K562 (cell line): ENCODE measurements around the gene PARD3B. TPM values are rescaled to one million over a fixed set of nuclear protein-coding genes. Genes with fewer than 3 reads are reported as not detected.

Experiments
- ATAC-seq: fragments of 200-7000 bp; cut with Tn5 transposase; 3 replicates; pipeline ENCODE4 v1.9.1; 2020; ENCODE audit warnings: moderate library complexity
- BruUV-seq: library from RNA; stranded (reverse); fragments of 400-500 nt; replicated peaks from 2 replicates; lab custom pipeline; 2021; lab: Mats Ljungman, UMichigan
- CTCF ChIA-PET: fragments of 300-600 bp; formaldehyde crosslinking; extraction: SDS; loops from one replicate; lab custom pipeline; 2021; ENCODE audit warnings: low intra/inter-chr PET ratio; lab: Yijun Ruan, JAX
- POLR2A ChIA-PET: fragments of 300-600, 350-650 bp; sonication (Branson Sonifier 250); formaldehyde crosslinking; extraction: SDS; loops from one replicate; lab custom pipeline; 2021; ENCODE audit warnings: antibody characterized with exemption, inconsistent platforms; lab: Yijun Ruan, JAX
- DNase-seq, 4 experiments: peaks; one replicate each; pipeline versions ENCODE4 v3.0.0 to v3.0.0-alpha.2; 2011 to 2018; ENCODE audit warnings: low spot score in 3 of 4, mixed read lengths in 3 of 4; ENCODE audit errors: extremely low read depth in 1 of 4
- FAIRE-seq: peaks from 2 replicates; lab custom pipeline; 2011; peaks lifted over from hg19 to GRCh38; lab: Jason Lieb, UNC
- H2AFZ ChIP-seq: 2 replicates; pipeline ENCODE4 v1.6.0; 2011; ENCODE audit warnings: low read depth, low read length, control low read depth, inconsistent platforms
- H3K27ac ChIP-seq: fragments of 200-600 bp; 3 replicates; pipeline ENCODE4 v1.8.0; 2011; ENCODE audit warnings: low read depth, mild to moderate bottlenecking, control low read depth, inconsistent platforms, low read length, moderate library complexity, mixed read lengths; ENCODE audit errors: extremely low read depth
- H3K27me3 ChIP-seq, 2 experiments: fragments of 300-600 bp in 1 of 2; 2 replicates in 1 of 2; 3 replicates in 1 of 2; pipeline versions ENCODE4 v1.6.0 to v1.8.0; 2011; ENCODE audit warnings: inconsistent platforms in 2 of 2, low read length in 2 of 2, mild to moderate bottlenecking in 1 of 2, mixed read lengths in 1 of 2, moderate library complexity in 1 of 2; ENCODE audit not compliant: control insufficient read depth in 2 of 2, insufficient read depth in 2 of 2
- H3K36me3 ChIP-seq: fragments of 300-600 bp; 3 replicates; pipeline ENCODE4 v1.8.0; 2011; ENCODE audit warnings: mild to moderate bottlenecking, low read length, inconsistent platforms; ENCODE audit not compliant: control insufficient read depth, insufficient read depth
- H3K4me1 ChIP-seq, 2 experiments: fragments of 200-600 bp in 1 of 2; replicated peaks in 1 of 2; 2 replicates in 1 of 2; 3 replicates in 1 of 2; pipeline versions ENCODE4 v1.5.1 to v1.8.0; 2011; ENCODE audit warnings: inconsistent platforms in 2 of 2, low read length in 2 of 2, mild to moderate bottlenecking in 1 of 2, mixed read lengths in 1 of 2, moderate library complexity in 1 of 2; ENCODE audit not compliant: control insufficient read depth in 2 of 2, insufficient read depth in 2 of 2
- H3K4me2 ChIP-seq: 2 replicates; pipeline ENCODE4 v1.6.1; 2011; ENCODE audit warnings: low read length, control low read depth, inconsistent platforms, mixed read lengths; ENCODE audit not compliant: insufficient read depth
- H3K4me3 ChIP-seq: fragments of 200-600 bp; sonication (generic), shearing (Covaris generic); 2 replicates; pipeline ENCODE4 v1.5.1; 2016; ENCODE audit warnings: control low read depth, inconsistent platforms
- H3K79me2 ChIP-seq: fragments of 200-600 bp; 3 replicates; pipeline ENCODE4 v1.8.0; 2011; ENCODE audit warnings: low read length, inconsistent platforms; ENCODE audit not compliant: control insufficient read depth, insufficient read depth
- H3K9ac ChIP-seq, 2 experiments: 2 replicates each; pipeline versions ENCODE4 v1.6.0 to v1.6.1; 2011; ENCODE audit warnings: low read depth in 2 of 2, low read length in 2 of 2, control low read depth in 1 of 2, inconsistent platforms in 1 of 2, mild to moderate bottlenecking in 1 of 2, mixed read lengths in 1 of 2; ENCODE audit not compliant: insufficient read depth in 1 of 2
- H3K9me1 ChIP-seq: one replicate; pipeline ENCODE4 v1.6.0; 2011; ENCODE audit warnings: inconsistent platforms, mild to moderate bottlenecking, low read length, moderate library complexity; ENCODE audit not compliant: control insufficient read depth, insufficient read depth
- H3K9me3 ChIP-seq: replicated peaks from 2 replicates; pipeline ENCODE4 v1.5.1; 2011; ENCODE audit warnings: low read depth, low read length, inconsistent platforms; ENCODE audit not compliant: control insufficient read depth, insufficient read depth
- H4K20me1 ChIP-seq: replicated peaks from 2 replicates; pipeline ENCODE4 v1.6.1; 2011; ENCODE audit warnings: low read length, inconsistent platforms, mixed read lengths; ENCODE audit not compliant: control insufficient read depth, insufficient read depth
- DDX20 ChIP-seq: fragments of 450-650 bp; IDR thresholded peaks from 2 replicates; pipeline ENCODE4 v1.6.1; 2016; ENCODE audit warnings: missing genetic modification characterization, low read depth, mild to moderate bottlenecking, missing compliant biosample characterization, moderate library complexity
- MAFG ChIP-seq: fragments of 450-650 bp; conservative IDR thresholded peaks from 2 replicates; pipeline ENCODE4 v1.6.1; 2016; ENCODE audit warnings: missing genetic modification characterization, missing compliant biosample characterization
- NFRKB ChIP-seq: fragments of 450-650 bp; IDR thresholded peaks from 2 replicates; pipeline ENCODE4 v1.6.1; 2016; ENCODE audit warnings: low read depth
- NR2C2 ChIP-seq, 2 experiments: fragments of 200-800 bp in 1 of 2; sonication (Bioruptor generic) in 1 of 2; sonication (generic) in 1 of 2; formaldehyde crosslinking in 1 of 2; IDR thresholded peaks; 2 replicates each; pipeline versions ENCODE4 v1.6.1 to v1.8.0; 2016 to 2022; ENCODE audit warnings: mild to moderate bottlenecking in 1 of 2, missing compliant biosample characterization in 1 of 2, missing genetic modification characterization in 1 of 2, missing genetic modification reagents in 1 of 2
- RBM17 ChIP-seq: fragments of 200-400 bp; formaldehyde crosslinking; IDR thresholded peaks from 2 replicates; pipeline ENCODE4 v1.6.1; 2017; ENCODE audit warnings: low read depth, mild to moderate bottlenecking, low read length, borderline replicate concordance
- SUPT5H ChIP-seq: fragments of 450-650 bp; IDR thresholded peaks from 2 replicates; pipeline ENCODE4 v1.6.1; 2016
- ZFPM2 ChIP-seq: fragments of 250-450 bp; sonication (Bioruptor Pico); IDR thresholded peaks from 2 replicates; pipeline ENCODE4 v1.5.1; 2022; ENCODE audit warnings: mild to moderate bottlenecking
- ZNF316 ChIP-seq: fragments of 450-650 bp; IDR thresholded peaks from 2 replicates; pipeline ENCODE4 v1.6.1; 2016
- ZNF57 ChIP-seq: fragments of 450-650 bp; formaldehyde crosslinking; IDR thresholded peaks from 2 replicates; pipeline ENCODE4 v1.4.0; 2020; ENCODE audit warnings: mild to moderate bottlenecking, moderate library complexity
- WGBS: fragments of 100-300 bp; shearing (Covaris generic); methylation state at CpG from one replicate; pipeline ENCODE4 v1.1.6; 2016; ENCODE audit warnings: low coverage, mixed read lengths; ENCODE audit not compliant: insufficient coverage; ENCODE audit errors: missing lambda C conversion rate; 5-methylcytosine and 5-hydroxymethylcytosine counted together
- in situ Hi-C: fragments of 300-500 bp; cut with MboI; formaldehyde crosslinking; loops from 4 replicates; pipeline ENCODE4 v1.15.0; 2018; ENCODE audit warnings: inconsistent platforms, mixed read lengths
- intact Hi-C: fragments of 100-400 bp; cut with micrococcal nuclease; formaldehyde crosslinking; loops from 2 replicates; pipeline ENCODE4 v1.14.2; 2022
- polyA plus RNA-seq, 8 experiments: library from polyadenylated mRNA; depleted of rRNA in 4 of 8; stranded (reverse) in 5 of 8; unstranded in 3 of 8; fragments of >200 nt; fragmentation: Nextera tagmentation in 2 of 8; fragmentation: Illumina TruSeq in 1 of 8; extraction: Ambion mirVana in 2 of 8; extraction: Trizol in 1 of 8; gene quantifications; 2 replicates each; pipeline versions ENCODE4 v1.2.1 to v1.2.3, GENCODE V29; 2011 to 2014; ENCODE audit warnings: inconsistent platforms in 1 of 8, missing spikeins in 1 of 8
- total RNA-seq, 7 experiments: library from RNA; depleted of rRNA in 6 of 7; stranded (reverse); fragments of >200 nt in 6 of 7; fragmentation: Illumina TruSeq in 2 of 7; extraction: Trizol in 2 of 7; gene quantifications; 2 replicates each; pipeline versions ENCODE4 v1.2.1 to v1.2.3, GENCODE V29; 2011 to 2021; ENCODE audit warnings: low replicate concordance in 1 of 7

The PARD3B gene
- total and polyA plus RNA-seq, 9 of the 15 experiments (the other 6 are each of a cell fraction or from before 2014, with no cell fraction given), result 0.15 to 3.0 (median 1.1) TPM

DNA sequence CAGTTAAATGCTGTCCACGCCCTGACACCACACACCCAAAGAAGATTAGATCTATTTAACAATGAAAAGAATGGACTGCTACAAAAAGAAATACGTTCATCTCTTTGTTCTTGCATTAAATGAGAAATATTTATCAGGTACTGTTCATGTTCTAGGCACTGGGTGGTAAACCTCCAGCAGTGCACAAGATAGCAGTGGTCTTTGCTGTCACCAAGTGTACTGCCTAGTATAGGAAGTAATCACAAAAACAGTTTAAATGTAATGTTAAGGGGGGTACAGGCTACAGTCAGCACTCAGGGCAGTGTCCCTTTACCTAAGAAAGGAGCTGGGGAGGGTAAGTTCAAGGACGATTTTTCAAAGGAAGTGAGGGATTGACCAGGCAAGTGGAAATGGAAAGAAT is 443.6 kb downstream of the PARD3B start (continued):
- no peak for TF ChIP-seq SUPT5H
- TF ChIP-seq RBM17, result no peak
- no peak for TF ChIP-seq DDX20 (tag)
- TF ChIP-seq NR2C2 (CRISPR knock-in tag; IDR thresholded peaks at IDR 0.05), result no peak
- TF ChIP-seq NR2C2 (tag; IDR thresholded peaks at IDR 0.05), result no peak

DNA sequence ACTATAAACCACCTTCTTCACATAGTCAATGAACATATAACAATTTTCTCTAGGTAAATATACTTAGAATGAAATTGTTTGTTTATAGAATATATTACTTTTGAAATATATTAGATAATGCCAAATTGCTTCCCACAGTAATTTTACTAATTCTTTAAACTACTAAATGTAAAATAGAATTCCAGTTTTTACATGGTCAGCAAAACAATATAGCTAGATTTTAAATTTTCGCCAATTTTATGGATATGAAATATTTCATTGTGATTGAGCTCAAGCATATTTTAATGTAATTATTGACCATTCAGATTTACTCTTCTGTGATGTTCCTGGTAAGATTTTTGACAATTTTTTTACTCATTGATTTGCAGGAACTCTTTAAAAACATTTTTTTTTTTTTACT is 444.6 kb downstream of the PARD3B start:
- 50% methylated on average over 1 of the region's 1 CpG for WGBS
- no peak for DNase-seq
- Histone ChIP-seq H3K4me3 (no peak overlapping the region), H3K9ac (no peak overlapping the region), H2AFZ (no peak overlapping the region), H3K4me2 (no peak overlapping the region), H4K20me1 (no peaks in the 10 kb centered on the region), H3K9me1 (no peaks in the 10 kb centered on the region), H3K9me3 (no peaks in the 10 kb centered on the region), H3K27ac (no peak overlapping the region), H3K4me1 (no peaks in the 10 kb centered on the region; a peak in 1 of 5 replicates), H3K36me3 (no peaks in the 10 kb centered on the region), H3K27me3 (no peaks in the 10 kb centered on the region), H3K79me2 (no peaks in the 10 kb centered on the region)
- CTCF ChIA-PET, result no interaction called here
- no peak for ATAC-seq
- intact Hi-C loops (loop anchor here (10.0 kb wide), 1 partner anchor 75 kb away; no protein-coding TSS in a partner anchor), in situ Hi-C loops (no loop called here)
- POLR2A ChIA-PET, result no interaction called here
- TF ChIP-seq NFRKB (no peak), ZFPM2 (no peak), ZNF316 (peak; percentile 64), ZNF57 (CRISPR knock-in tag) (no peak), MAFG (tag) (0 out of 2 replicates have a peak, but pooled peaks have one; percentile 7)
- BruUV-seq, result no TSS peak
- FAIRE-seq, result no peak
